ENCODE results near the gene C5.

Gene C5

DNA sequence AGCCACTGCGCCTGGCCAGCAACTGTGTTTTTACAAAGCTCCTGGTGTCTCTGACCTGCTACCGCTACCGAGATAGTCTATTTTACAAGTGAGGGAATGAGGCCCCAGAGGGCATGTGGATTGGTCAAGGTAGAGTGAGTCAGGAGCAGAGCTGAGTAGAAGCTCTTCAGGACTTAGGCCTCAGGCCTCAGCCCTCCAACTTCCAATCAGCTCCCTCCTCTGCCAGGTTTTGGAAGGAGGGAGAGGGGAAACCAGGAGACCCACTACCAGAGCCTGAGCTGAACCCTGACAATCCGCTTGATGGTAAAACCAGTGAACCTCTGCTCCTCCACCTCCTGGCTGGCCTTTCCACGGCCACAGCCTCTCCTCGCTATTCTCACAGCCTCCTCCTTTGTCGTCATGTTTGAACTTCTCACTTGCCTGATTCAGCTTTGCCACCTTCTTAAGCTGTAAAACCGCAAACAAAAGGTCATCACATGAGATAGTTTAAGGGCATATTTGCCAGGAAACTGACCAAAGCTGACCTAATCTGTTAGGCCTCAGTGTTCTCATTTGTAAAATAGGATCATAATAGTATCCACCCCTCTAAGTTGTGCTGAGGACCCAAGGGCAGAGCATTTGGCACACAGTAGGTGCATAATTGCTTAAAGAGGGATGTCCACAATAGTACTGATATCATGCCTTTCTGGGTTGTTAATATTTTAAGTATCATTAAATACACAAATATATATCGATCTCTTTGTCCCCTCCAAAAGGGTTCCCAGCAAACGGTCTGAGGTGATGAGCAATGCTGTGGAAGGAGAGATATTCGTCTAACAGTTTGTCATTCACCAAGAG is 125.2 kb downstream of the C5 start:
- no peak for DNase-seq (ENCODE audit: low read depth)

DNA sequence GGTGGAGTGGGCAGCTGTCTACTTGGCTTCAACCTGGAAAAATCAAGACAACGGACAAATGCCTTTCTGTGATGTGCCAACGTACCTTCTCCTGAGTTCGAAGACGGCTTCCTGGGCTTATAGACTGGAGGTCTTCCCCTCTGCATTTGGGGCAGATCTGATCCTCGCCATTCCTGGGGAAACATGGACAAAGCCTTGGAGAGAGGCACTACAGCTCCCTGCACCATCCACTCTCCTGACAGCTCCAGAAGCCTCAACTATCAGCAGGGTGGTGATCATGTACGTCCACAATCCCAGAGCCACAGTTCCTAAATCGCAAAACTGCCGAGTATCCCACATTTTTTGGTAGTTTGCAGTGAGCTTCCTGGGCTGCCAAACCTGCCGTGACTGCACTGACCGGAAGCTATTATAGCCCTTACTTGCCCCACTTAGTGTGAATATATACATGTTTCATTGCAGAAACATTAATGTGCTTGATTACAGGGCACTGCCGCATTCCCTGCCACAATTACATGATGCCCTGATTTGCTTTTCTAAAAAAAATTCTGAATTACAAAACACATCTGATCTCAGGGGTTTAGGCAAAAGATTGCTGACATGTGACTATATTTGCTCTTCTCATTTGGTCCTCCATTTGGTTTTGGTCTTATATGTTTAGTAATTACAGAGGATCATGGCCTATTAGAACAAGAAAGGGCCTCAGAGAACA is 126.3 kb downstream of the C5 start:
- DNase-seq (ENCODE audit: low read depth) = no peak

DNA sequence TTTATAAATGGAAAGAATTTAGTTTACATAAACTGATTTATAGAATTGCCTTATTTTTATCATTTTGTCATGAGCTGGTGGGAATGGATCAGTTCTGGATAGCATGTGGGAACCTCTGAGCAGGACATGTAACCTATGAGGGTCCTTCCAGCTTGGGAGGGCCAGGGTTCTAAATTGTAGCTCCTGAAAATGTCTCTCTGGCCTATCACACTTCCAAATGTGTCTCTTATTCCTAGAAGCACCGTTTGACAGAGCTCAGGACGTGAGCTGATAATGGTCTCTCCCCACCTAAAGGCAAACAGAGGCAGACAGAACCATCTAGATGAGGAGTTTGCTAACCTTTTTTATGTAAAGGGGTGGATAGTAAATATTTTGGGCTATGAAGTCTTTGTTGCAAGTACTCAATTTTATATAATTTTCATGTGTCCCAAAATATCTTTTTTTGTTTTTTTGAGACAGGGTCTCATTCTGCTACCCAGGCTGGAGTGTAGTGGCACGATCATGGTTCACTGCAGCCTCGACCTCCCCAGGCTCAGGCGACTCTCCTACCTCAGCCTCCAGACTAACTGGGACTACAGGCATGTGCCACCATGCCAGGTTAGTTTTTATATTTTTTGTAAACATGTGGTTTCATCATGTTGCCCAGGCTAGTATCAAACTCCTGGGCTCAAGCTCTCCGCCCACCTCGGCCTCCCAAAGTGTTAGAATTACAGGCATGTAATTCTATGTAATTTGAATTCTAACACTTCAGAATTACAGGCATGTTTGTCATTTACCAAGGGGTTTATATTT is 127.5 kb downstream of the C5 start:
- DNase-seq (ENCODE audit: low read depth) = no peak

DNA sequence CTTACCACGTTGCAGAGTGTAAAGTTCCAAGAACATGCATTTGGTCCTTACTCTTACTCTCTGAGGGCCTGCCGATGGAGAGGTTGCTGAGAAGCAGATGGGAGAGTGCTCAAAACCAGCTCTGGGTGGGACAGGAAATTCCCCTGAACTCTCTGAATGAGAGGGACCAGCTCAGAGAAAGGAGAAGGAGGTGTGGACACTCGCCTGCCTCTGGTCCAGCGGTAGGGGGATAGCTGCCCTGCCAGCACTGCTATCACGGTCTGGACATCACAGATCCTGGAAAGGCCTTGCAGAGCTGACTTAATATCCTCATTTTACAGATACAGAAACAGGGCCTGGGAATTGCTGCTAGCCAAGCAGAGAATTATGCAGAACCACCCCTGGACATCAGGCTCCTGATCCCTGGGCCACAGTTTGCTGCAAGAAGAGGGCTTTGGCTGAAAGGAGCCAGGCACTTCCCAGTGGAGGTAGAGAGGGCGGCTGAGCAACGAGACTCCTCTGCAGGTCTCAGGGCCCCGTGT is 128.4 kb downstream of the C5 start:
- no peak for DNase-seq (ENCODE audit: low read depth)

GRCh38 chr9:120920806-120921178 is 129.3 kb downstream of the C5 start:
- no peak for DNase-seq (ENCODE audit: low read depth)

GRCh38 chr9:120919843-120920805 is 130.0 kb downstream of the C5 start:
- DNase-seq (ENCODE audit: low read depth) = no peak

DNA sequence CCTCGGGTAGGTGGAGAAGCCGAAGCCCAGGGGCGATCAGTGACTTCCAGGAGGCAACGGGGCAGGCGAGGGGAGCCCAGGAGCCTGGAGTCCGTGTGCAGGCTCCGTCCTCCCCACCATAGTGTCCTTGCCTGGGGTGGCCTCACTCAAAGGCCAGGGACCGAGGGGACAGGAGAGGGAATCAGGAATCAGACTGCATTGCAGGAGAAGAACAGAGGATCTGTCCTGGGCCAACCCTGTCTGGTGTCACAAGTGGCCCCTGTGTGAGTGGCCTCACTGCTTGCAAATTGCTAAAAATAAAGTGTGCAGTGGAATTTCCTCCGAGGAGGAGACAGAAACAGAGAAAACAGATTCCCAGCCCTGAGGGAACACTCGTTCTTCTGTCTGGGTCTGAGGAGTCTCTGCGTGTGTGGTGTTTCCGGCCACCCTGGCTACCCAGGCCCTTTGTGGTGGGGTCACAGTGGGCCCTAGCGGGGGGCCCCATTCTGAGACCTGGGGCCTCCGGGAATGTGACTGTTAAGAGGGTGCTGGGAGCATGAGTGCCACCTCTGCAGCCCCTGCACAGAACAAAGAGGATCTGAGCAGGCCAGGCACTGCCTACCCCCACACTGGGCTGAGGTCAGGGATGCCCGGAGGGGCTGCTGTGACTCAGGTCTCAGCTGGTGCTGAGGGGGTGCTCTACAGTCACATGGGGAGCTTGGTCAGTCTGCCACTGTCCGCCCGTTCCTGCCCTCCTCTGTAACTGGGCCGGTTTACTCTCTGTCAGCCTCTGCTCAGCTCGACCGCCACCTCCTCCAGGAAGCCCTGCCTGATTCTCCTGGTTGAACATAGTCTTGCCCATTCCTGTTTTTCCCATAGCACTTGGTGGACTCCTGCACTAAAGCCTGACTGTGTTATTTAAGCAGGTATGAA is 130.9 kb downstream of the C5 start:
- DNase-seq (ENCODE audit: low read depth) = no peak

DNA sequence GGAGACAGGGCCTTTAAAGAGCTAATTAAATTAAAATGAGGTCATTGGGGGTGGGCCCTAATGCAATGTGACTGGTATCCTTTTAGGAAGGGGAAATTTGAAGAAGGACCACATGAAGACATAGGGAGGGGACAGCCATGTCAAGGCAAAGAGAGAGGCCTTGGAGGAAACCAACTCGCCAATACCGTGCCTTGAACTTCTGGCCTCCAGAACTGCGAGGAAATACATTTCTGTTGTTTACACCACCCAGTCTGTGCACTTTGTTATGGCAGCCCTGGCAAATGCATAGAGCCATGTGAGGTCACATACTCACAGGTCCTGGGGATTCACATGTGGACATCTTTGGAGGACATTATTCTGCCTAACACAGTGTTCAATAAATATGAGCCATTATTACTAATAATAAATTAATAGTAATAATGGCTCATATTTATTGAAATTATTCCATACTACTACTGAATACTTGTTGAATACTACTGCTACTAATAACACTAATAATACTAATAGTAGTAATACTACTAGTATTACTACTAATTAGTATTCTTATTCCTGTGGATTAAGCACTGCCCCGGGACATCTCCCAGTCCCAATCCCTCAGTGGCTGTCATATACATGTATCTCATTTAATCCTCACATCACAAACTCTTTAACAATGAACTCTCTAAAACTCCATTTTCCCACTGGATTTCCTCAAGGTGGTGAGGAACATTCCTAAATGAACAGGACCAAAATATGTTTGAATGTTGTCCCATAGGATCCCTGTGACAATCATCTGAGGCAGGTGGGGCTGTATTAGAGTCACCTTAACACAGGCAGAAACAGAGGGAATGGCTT is 131.9 kb downstream of the C5 start:
- no peak for DNase-seq (ENCODE audit: low read depth)

GRCh38 chr9:120916991-120917880 is 132.8 kb downstream of the C5 start:
- DNase-seq (ENCODE audit: low read depth) = no peak

DNA sequence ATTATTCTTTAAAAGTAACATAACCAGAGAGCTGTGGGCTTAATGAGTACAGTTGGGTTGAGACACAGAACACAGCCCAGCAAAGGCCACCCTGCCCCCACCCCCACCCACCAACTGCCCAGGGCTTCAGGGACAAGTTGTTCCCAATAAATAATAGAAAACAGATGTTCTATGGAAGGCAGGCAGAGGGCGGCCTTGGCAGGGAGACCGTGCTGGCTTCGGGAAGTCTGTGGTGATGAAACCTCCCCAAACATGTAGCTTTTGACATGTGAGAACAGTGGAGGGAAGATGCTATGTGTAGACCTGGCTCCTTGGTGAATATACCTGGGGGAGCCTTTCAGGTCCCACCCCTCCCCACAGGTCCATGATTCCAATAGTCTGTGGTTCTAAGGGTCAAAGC is 133.5 kb downstream of the C5 start:
- no peak for DNase-seq (ENCODE audit: low read depth)

DNA sequence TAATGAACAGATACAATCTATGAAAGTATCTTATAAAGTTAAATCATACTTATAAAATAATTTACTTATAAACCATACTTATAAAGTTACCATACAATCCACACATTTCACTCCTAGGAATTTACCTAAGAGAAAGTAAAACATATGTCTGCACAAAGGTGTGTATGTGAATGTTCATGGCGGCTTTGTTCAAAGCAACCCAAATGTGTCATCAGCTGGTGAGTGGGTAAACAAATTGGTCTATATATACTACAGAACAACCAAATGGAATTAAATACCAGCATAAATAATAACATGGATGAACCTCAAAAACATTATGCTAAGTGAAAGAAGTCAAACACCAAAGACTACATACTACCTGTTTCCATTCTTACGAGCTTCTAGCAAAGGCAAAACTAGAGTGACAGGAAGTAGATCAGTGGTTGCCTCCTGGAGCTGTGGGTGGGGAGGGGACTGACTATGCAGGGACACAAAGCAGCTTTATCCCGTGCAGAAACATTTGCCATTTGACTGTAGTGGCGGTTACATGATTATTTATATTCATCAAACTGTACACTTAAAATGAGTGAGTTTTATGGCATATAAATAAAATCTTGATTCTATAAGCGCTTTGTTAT is 134.1 kb downstream of the C5 start:
- no peak for DNase-seq (ENCODE audit: low read depth)

DNA sequence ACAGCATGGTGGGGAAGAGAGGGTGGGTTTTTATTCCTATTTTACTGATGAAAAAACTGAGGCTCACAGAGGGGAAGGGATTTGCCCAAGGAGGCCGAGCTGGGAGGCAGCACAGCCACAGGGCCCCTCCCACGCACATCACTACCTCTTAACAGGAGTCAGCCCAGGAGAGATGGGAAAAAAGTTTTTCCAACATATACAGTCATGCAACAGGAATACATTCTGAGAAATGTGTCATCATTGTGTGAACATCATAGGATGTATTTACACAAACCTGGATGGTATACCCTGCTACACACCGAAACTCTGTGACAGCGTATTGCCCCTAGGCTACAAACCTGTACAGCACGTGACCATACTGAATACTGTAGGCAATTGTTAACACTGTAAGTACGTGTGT is 135.1 kb downstream of the C5 start:
- no peak for DNase-seq (ENCODE audit: low read depth)

- DNase-seq (ENCODE audit: low read depth) = no peak
Observed at GRCh38 chr9:120914396-120914795, 135.7 kb downstream of the C5 start.

DNA sequence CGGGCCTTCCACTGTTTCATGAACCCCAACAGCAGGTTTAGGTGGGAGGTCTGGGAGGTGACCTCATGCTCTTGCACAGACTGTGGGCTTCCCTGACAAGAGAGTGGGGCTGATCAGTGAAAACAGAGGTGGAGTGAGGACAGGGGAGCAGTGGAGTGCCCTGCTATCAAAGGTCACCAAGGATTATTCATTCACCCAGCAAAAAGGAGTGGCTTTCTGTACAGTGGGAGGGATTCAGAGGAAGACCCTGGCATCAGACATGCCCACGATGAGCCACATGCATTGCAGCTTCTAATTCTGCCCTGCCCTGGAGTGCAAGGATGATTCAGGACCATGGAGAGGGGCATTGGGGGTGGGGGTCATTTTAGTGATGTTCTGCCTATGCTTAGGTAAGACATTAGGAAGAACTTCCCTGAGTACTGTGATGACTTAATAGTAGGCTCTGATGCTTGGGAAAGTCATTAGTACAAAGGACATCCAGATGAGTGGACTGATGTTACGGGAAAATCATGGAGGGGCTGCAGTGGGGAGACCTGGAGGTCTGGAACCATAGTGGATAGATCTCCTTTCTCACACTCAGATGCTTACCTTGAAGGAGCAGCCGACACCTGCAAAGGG is 136.3 kb downstream of the C5 start:
- no peak for DNase-seq (ENCODE audit: low read depth)

- DNase-seq (ENCODE audit: low read depth) = no peak
Observed at GRCh38 chr9:120912958-120913646, 137.0 kb downstream of the C5 start.

DNA sequence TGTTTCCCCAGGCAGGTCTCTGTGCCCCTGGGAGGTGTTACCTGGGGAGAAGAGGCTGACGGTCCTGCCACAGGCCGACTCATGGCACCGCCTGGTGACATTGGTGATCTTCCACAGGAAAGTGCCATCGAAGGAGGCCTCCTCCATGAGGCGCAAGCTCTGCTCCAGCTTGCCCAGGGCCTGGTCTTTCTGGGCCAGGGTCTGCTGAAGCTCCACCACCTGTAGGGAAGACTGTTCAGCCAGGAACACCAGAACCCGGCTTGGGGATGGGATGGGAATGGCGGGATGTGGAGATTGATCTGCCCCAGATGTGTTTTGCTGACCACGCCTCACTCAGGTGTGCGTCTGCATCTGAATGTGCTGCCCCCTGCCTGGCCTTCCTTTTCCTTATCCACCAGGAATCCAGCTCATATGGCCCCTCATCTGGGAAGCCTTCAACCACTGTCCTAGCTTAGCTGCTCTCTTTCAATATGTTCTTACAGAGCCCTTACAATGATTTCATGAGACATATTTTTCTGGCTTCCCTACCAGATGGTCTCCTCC is 138.7 kb downstream of the C5 start:
- no peak for DNase-seq (ENCODE audit: low read depth)

GRCh38 chr9:120910643-120911042 is 139.4 kb downstream of the C5 start:
- DNase-seq (ENCODE audit: low read depth) = no peak
